Myometrial cell (primary cell): ENCODE data around the gene GCLC. TPM values are rescaled to one million over a fixed set of nuclear protein-coding genes. Genes with fewer than 3 reads are reported as not detected.

ENCODE experiments used
- total RNA-seq: library from RNA; depleted of rRNA; stranded (reverse); fragments of >200 nt; gene quantifications from 2 replicates; pipeline ENCODE4 v1.2.3, GENCODE V29; 2015

Gene GCLC
- 42.9 and 47.9 TPM in 2 replicates for total RNA-seq

GRCh38 chr6:53544470-53545308 lies at the start of gene GCLC:
Gene GCLC, minus strand, starts transcription at chr6:53545101. Its CDS starts 456 bp downstream, at chr6:53544645.

Other genes with a start within 250 kb of the GCLC start
- 131 and 141 TPM in 2 replicates for gene ELOVL5, start 196.2 kb downstream of the GCLC start, total RNA-seq
- gene KLHL31, start 120.7 kb upstream of the GCLC start, total RNA-seq = not detected in 2 replicates
- 7.8 and 15.8 TPM in 2 replicates for gene LRRC1, start 249.9 kb upstream of the GCLC start, total RNA-seq